ENCODE results near the gene CTNNBL1.

The CTNNBL1 gene

DNA sequence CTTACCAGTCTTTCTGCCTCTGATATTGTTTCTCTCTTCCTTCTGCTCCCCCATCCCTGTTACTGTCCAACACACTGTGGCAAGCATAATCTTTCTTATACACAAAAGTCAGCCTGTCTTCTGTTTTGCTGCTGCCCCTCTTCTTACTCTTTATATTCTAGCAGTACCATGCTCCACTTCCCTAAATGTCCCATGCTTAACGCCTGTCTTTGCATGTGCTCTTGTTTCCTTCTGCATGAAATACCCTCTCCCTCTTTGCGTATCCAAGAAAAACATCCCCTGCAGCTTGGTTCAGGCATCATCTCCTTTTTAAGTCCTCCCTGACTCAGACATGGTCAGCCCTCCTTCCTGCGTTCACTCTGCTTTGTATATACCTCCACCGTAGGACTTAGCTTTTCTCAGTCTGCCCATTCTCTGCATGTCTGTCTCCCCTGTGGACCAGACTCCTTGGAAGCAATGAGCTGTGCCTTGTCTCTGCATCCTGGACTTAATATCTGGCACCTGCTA, 103.9 kb downstream of the CTNNBL1 start:
- H3K27ac ChIP-seq: no peak overlapping the region
- TF ChIP-seq ZFX (IDR thresholded peaks at IDR 0.05; ENCODE audit: borderline replicate concordance): no peak
- TF ChIP-seq, protein P1, sequence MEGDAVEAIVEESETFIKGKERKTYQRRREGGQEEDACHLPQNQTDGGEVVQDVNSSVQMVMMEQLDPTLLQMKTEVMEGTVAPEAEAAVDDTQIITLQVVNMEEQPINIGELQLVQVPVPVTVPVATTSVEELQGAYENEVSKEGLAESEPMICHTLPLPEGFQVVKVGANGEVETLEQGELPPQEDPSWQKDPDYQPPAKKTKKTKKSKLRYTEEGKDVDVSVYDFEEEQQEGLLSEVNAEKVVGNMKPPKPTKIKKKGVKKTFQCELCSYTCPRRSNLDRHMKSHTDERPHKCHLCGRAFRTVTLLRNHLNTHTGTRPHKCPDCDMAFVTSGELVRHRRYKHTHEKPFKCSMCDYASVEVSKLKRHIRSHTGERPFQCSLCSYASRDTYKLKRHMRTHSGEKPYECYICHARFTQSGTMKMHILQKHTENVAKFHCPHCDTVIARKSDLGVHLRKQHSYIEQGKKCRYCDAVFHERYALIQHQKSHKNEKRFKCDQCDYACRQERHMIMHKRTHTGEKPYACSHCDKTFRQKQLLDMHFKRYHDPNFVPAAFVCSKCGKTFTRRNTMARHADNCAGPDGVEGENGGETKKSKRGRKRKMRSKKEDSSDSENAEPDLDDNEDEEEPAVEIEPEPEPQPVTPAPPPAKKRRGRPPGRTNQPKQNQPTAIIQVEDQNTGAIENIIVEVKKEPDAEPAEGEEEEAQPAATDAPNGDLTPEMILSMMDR (IDR thresholded peaks at IDR 0.05): no peak

DNA sequence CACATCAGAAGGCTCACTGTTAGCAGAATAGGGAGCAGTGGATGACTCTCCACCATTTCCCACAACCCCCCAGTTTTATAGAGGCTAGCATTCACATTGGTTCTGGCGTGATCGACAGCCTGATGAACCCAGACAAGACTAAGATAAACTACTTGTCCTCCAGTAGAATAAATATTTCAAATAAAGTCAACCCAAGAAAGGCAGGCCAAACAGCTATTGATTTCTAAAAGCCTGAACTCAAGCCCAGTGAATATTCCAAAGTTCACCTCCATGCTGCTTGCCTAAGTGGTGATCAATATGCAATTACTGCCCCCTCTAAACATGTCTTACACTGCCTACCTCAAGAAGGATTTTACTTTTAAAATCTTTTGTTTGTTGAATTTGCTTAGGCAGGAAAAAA, 104.5 kb downstream of the CTNNBL1 start:
- no peak overlapping the region for H3K27ac ChIP-seq
- no peak for TF ChIP-seq ZFX (IDR thresholded peaks at IDR 0.05; ENCODE audit: borderline replicate concordance)
- TF ChIP-seq, protein P1 (IDR thresholded peaks at IDR 0.05): no peak

DNA sequence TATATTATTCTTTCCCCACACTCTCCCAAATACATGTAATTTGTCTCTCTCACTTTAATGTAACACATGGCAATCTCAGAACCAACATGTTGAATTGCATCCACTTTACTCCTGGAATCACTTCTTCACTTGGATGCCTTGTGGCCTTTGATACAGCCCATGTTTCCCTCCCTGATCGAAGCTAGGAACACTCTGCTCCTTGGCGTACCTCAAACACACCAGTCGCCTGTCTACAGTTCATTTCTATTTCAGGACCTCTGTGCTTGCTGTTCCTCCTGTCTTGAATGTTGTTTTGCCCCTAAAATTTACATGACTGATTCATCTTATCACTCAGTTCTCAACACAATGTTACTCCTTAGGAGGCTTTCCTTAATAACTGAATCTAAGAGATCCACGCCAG, 106.8 kb downstream of the CTNNBL1 start:
- no peak overlapping the region for H3K27ac ChIP-seq
- TF ChIP-seq, protein P1 (IDR thresholded peaks at IDR 0.05): no peak
- TF ChIP-seq ZFX (IDR thresholded peaks at IDR 0.05; ENCODE audit: borderline replicate concordance): no peak

DNA sequence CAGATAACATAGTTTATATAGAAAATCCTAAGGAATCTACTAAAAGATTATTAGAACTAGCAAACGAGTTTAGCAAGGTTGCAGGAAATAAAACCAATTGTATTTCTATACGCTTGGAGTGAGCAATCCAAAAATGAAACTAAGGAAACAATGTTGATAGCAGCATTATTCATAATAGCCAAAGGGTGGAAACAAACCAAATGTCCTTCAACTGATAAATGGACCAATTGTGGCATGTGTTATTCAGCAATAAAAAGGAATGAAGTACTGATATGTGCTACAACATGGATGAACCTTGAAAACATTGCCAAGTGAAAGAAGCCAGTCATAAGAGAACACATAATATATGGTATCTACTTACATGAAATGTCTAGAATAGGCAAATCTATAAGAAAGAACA, 108.1 kb downstream of the CTNNBL1 start:
- H3K27ac ChIP-seq: no peak overlapping the region
- TF ChIP-seq, protein P1 (IDR thresholded peaks at IDR 0.05): no peak
- TF ChIP-seq ZFX (IDR thresholded peaks at IDR 0.05; ENCODE audit: borderline replicate concordance): no peak

DNA sequence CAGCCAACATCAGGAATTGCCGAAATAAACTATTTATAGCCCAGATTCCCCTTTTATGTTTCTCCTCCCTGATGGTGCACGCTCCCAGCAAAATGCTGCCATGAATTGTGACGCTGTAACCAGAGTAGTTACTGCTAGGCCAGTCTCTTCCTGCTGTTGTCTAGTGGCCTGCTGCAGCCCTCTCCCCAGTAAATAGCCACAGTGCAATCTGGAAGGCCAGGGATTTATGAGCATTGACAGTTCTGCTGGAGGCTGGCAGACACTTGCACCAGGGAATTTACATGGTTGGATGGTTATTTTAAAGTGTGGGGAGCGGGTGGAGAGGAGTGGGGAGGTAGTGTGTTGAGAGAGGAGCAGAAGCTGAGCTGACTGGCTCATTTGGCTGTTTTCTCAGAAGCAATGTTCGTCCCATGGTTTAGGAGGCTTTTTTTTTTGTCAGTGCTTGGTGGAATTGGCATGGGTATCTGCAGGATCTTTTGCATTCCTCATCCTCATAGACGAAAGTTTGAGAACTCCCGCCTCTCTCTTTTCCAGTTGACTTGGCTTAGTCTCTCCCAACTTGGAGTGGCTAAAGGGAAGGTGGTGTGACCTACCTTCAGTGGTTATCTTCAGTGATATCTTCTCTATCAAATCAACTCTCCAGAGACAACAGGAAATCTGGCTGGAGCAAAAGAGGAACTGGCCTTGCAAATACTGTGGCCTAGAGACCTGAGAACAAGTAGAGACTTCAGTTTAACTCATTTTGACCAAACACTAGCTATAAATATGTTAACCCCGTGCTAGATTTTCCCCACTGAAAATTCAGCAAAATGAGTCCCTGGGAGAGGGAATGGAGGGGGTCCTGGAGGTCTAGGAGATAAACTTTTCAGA, 109.8 kb downstream of the CTNNBL1 start:
- H3K27ac ChIP-seq: no peak overlapping the region
- TF ChIP-seq, protein P1 (IDR thresholded peaks at IDR 0.05): no peak
- TF ChIP-seq ZFX (IDR thresholded peaks at IDR 0.05; ENCODE audit: borderline replicate concordance): no peak

DNA sequence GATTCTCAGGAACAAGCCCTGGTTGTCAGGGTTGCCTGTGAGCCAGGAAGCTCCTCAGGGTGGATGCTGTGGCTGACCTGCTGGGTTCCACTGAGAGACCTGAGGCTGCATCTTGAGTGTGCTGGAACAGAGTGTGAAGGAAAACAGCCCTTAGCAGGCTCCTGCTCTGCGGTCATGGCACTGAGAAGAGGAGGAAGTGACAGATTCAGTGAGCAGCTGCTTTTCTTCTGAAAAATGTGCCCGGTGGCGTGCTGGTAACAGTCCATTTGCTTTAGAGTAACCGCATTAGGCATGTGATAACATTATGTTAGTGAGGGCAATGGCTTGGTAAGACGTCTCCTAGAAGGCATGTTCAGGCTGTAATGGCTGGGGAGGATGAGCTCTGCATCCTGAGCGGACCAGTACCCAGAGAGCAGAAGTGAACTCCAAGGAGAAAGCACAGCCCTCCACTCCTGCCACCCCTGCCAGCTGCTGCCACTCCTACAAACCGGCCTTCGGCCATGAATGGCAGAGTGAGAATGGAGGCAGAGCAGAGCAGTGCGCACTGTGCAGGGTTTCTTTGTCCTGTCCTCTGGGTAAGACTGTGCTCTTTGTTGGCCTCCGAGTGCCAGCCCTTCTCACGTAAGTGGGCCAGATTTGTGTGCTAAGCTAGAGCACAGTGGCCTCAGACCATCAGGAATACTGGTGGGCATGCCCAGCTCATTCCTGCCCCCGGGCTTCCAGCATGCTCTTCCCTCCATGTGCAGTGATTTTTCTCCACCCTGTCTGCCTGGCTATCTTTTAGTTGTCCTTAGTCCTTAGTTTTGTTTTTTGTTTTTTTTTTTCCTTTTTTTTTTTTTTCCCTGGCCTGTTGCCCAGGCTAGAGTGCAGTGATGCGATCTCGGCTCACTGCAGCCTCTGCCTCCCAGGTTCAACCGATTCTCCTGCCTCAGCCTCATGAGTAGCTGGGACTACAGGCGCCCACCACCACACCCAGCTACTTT, 111.0 kb downstream of the CTNNBL1 start:
- no peak overlapping the region for H3K27ac ChIP-seq

More for the DNA sequence above, 111.0 kb downstream of the CTNNBL1 start:
- no peak for TF ChIP-seq ZFX (IDR thresholded peaks at IDR 0.05; ENCODE audit: borderline replicate concordance)
- TF ChIP-seq, protein P1 (IDR thresholded peaks at IDR 0.05): no peak
